MM.1S (cell line): Measurements from ENCODE around the gene CELA1.

Source experiments
- DNase-seq: peaks from one replicate; pipeline ENCODE4 v3.0.0-alpha.2; 2015
- H2AFZ ChIP-seq: fragments of 300-600 bp; sonication (generic); 2 replicates; pipeline ENCODE4 v1.6.0; 2016; ENCODE audit warnings: antibody characterized with exemption, low read length
- H3F3A ChIP-seq: fragments of 300-600 bp; sonication (generic); 2 replicates; pipeline ENCODE4 v1.6.1; 2016; ENCODE audit warnings: mild to moderate bottlenecking, antibody characterized with exemption, low read length, moderate library complexity, mixed read lengths; ENCODE audit not compliant: insufficient read depth
- H3K27ac ChIP-seq: fragments of 300-600 bp; sonication (generic); 2 replicates; pipeline ENCODE4 v1.5.1; 2016; ENCODE audit warnings: mild to moderate bottlenecking, low read length
- H3K27me3 ChIP-seq: fragments of 300-600 bp; sonication (generic); replicated peaks from 2 replicates; pipeline ENCODE4 v1.6.0; 2016; ENCODE audit warnings: low read length; ENCODE audit not compliant: insufficient read depth
- H3K36me3 ChIP-seq: fragments of 300-600 bp; sonication (generic); replicated peaks from 2 replicates; pipeline ENCODE4 v1.6.1; 2016; ENCODE audit warnings: mild to moderate bottlenecking, low read length, mixed read lengths; ENCODE audit not compliant: insufficient read depth
- H3K4me1 ChIP-seq: fragments of 300-600 bp; sonication (generic); 2 replicates; pipeline ENCODE4 v1.6.1; 2016; ENCODE audit warnings: low read length, mixed read lengths
- H3K4me2 ChIP-seq: fragments of 300-600 bp; sonication (generic); 2 replicates; pipeline ENCODE4 v1.6.0; 2016; ENCODE audit warnings: low read depth, low read length
- H3K4me3 ChIP-seq: fragments of 300-600 bp; sonication (generic); 2 replicates; pipeline ENCODE4 v1.5.1; 2016; ENCODE audit warnings: low read length, mixed read lengths
- H3K79me2 ChIP-seq: fragments of 300-600 bp; sonication (generic); 2 replicates; pipeline ENCODE4 v1.6.1; 2016; ENCODE audit warnings: mixed run types, low read length, mixed read lengths
- H3K9ac ChIP-seq: fragments of 300-600 bp; sonication (generic); 2 replicates; pipeline ENCODE4 v1.6.1; 2016; ENCODE audit warnings: low read length, mixed read lengths
- H3K9me2 ChIP-seq: fragments of 300-600 bp; sonication (generic); replicated peaks from 2 replicates; pipeline ENCODE4 v1.6.1; 2016; ENCODE audit warnings: mild to moderate bottlenecking, low read length, mixed read lengths; ENCODE audit not compliant: insufficient read depth
- H3K9me3 ChIP-seq: fragments of 300-600 bp; sonication (generic); replicated peaks from 2 replicates; pipeline ENCODE4 v1.6.1; 2016; ENCODE audit warnings: mild to moderate bottlenecking, low read length, mixed read lengths; ENCODE audit not compliant: insufficient read depth
- H4K20me1 ChIP-seq: fragments of 300-600 bp; sonication (generic); 2 replicates; pipeline ENCODE4 v1.6.1; 2016; ENCODE audit warnings: mild to moderate bottlenecking, low read length, moderate library complexity, mixed read lengths; ENCODE audit not compliant: insufficient read depth
- CTCF ChIP-seq: fragments of 300-600 bp; sonication (generic); IDR thresholded peaks from 2 replicates; pipeline ENCODE4 v1.5.1; 2016; ENCODE audit warnings: antibody characterized with exemption, low read length, mixed read lengths
- EZH2 ChIP-seq: fragments of 300-600 bp; sonication (generic); optimal IDR thresholded peaks from 2 replicates; pipeline ENCODE3; 2017; ENCODE audit warnings: low read depth, mild to moderate bottlenecking, antibody characterized with exemption, low read length, mixed read lengths
- EZH2phosphoT487 ChIP-seq: fragments of 300-600 bp; sonication (generic); IDR thresholded peaks from 2 replicates; pipeline ENCODE4 v1.6.1; 2018; ENCODE audit warnings: antibody characterized with exemption, low read length

Gene CELA1

GRCh38 chr12:51335931-51336330 lies 10.5 kb downstream of the CELA1 start:
- Histone ChIP-seq H3K27me3 (no peaks in the 10 kb centered on the region), H2AFZ (no peak overlapping the region), H3K4me2 (no peak overlapping the region), H4K20me1 (no peaks in the 10 kb centered on the region), H3K9me3 (no peaks in the 10 kb centered on the region), H3K9me2 (no peaks in the 10 kb centered on the region), H3F3A (no peaks in the 10 kb centered on the region), H3K4me1 (peaks cover under 1% of the 10 kb centered on the region; the same call in 1 of the 2 replicates), H3K27ac (no peak overlapping the region), H3K79me2 (no peaks in the 10 kb centered on the region), H3K9ac (no peak overlapping the region), H3K4me3 (no peak overlapping the region), H3K36me3 (no peaks in the 10 kb centered on the region)
- TF ChIP-seq CTCF (no peak), EZH2phosphoT487 (no peak), EZH2 (no peak)
- no peak for DNase-seq

- no peak overlapping the region for H3K4me3 ChIP-seq
- H4K20me1 ChIP-seq, result no peaks in the 10 kb centered on the region
- H3K9me3 ChIP-seq, result no peaks in the 10 kb centered on the region
- H3F3A ChIP-seq, result no peaks in the 10 kb centered on the region
- DNase-seq, result no peak
- H3K9me2 ChIP-seq, result no peaks in the 10 kb centered on the region
- H3K9ac ChIP-seq, result no peak overlapping the region
- no peaks in the 10 kb centered on the region for H3K36me3 ChIP-seq
- H3K27me3 ChIP-seq, result no peaks in the 10 kb centered on the region
- no peak for TF ChIP-seq EZH2phosphoT487
- TF ChIP-seq CTCF, result no peak
- TF ChIP-seq EZH2, result no peak
- H2AFZ ChIP-seq, result no peak overlapping the region
- H3K4me1 ChIP-seq, result peaks cover 6% of the 10 kb centered on the region
- H3K27ac ChIP-seq, result no peak overlapping the region
- no peaks in the 10 kb centered on the region for H3K79me2 ChIP-seq
- no peak overlapping the region for H3K4me2 ChIP-seq
Measured at GRCh38 chr12:51334764-51335163, 11.7 kb downstream of the CELA1 start.

- DNase-seq, result no peak
- H3K36me3 ChIP-seq, result no peaks in the 10 kb centered on the region
- no peak for TF ChIP-seq EZH2phosphoT487
- TF ChIP-seq CTCF, result no peak
- no peak for TF ChIP-seq EZH2
- H3K9me3 ChIP-seq, result no peaks in the 10 kb centered on the region
- H3K27ac ChIP-seq, result no peak overlapping the region
- H3F3A ChIP-seq, result no peaks in the 10 kb centered on the region
- H3K9ac ChIP-seq, result no peak overlapping the region
- no peak overlapping the region for H3K4me3 ChIP-seq
- no peak overlapping the region for H3K4me2 ChIP-seq
- H3K27me3 ChIP-seq, result no peaks in the 10 kb centered on the region
- H3K4me1 ChIP-seq, result peaks cover 16% of the 10 kb centered on the region
- H4K20me1 ChIP-seq, result no peaks in the 10 kb centered on the region
- H2AFZ ChIP-seq, result no peak overlapping the region
- H3K9me2 ChIP-seq, result no peaks in the 10 kb centered on the region
- no peaks in the 10 kb centered on the region for H3K79me2 ChIP-seq
Measured at GRCh38 chr12:51333536-51333935, 12.9 kb downstream of the CELA1 start.
